OCI-LY1 (cell line): ENCODE data around the gene SLC2A9.

Source experiments
- CTCF ChIP-seq: fragments of 200-600 bp; sonication (generic), shearing (Covaris generic); IDR thresholded peaks from 2 replicates; pipeline ENCODE4 v1.5.1; 2017; ENCODE audit warnings: mild to moderate bottlenecking, antibody characterized with exemption, low read length, moderate library complexity, mixed read lengths
- EZH2 ChIP-seq: fragments of 200-600 bp; sonication (generic), shearing (Covaris generic); IDR thresholded peaks from 2 replicates; pipeline ENCODE4 v1.8.0; 2017; ENCODE audit warnings: borderline replicate concordance, mixed run types, mild to moderate bottlenecking, antibody characterized with exemption, low read length, moderate library complexity, mixed read lengths

GRCh38 chr4:9980898-9981297, 40.4 kb downstream of the SLC2A9 start:
- no peak for TF ChIP-seq EZH2
- no peak for TF ChIP-seq CTCF
